Erythroblast (primary cell): Measurements from ENCODE around the gene SAG.

ENCODE experiments used
- GATA1 ChIP-seq: IDR thresholded peaks from 2 replicates; pipeline ENCODE4 v1.6.1; 2011; ENCODE audit warnings: low read depth, mild to moderate bottlenecking, control low read depth, low read length, moderate library complexity
- POLR2A ChIP-seq: IDR thresholded peaks from 2 replicates; pipeline ENCODE4 v1.6.1; 2011; ENCODE audit warnings: mild to moderate bottlenecking, low read length

DNA sequence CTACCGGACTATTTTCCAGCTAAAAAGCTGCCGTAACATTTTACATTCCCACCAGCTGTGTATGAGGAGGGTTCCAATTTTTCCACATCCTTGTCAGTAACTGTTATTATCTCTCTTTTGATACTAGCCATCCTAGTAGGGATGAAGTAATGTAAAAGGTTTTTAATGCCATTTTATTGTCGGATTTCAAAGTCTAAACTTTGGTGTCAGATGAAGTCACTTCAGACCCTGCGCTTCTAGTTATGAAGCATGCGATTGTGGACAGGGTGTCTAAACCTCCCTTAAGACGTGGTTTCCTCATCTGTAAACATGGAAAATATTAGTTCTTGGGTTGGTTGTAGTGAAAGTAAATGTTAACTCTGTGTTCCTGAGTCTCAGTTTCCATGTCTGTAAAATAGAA is 51.3 kb downstream of the SAG start:
- no peak for TF ChIP-seq POLR2A
- no peak for TF ChIP-seq GATA1
